Measurements from ENCODE around the gene COBL. TPM values are rescaled to one million over a fixed set of nuclear protein-coding genes. Genes with fewer than 3 reads are reported as not detected.

Gene COBL
- total RNA-seq, 1 experiment from 2014 or later, result 52.3 TPM

DNA sequence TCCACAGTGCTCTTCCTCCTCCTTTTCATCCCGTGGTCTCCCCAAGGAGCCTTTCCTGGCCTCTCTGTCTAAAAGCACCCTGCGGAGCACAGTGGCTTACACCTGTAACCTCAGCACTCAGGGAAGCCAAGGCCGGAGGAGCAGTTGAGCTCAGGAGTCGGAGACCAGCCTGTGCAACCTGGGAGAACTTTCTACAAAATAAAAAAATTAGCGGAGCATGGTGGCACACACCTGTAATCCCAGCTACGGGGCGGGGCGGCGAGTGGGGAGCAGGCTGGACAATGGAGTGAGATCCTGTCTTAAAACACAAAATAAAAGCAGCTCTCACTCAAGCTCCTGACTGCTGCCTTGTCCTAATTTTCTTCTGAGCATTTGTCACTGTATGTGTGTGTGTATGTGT is 1.4 kb upstream of the COBL start:
- Histone ChIP-seq H3K18ac (ENCODE audit: insufficient read length, low read depth, low read length) (no peak overlapping the region), H3K23ac (ENCODE audit: insufficient read length, low read depth, low read length) (no peak overlapping the region), H2BK15ac (ENCODE audit: low read depth, low read length) (no peak overlapping the region), H4K5ac (ENCODE audit: insufficient read length, low read depth, low read length) (no peak overlapping the region), H3K79me1 (ENCODE audit: insufficient read depth, low read depth, low read length, poor library complexity, severe bottlenecking) (no peaks in the 10 kb centered on the region), H3K14ac (ENCODE audit: insufficient read depth, low read length) (no peak overlapping the region; the same call in 1 of the 2 replicates), H3K4me2 (ENCODE audit: insufficient read depth, insufficient read length, low read length) (peak overlapping the region; percentile 78), H3K9ac (ENCODE audit: extremely low read depth, insufficient read length, low read length) (no peak overlapping the region), H4K8ac (replicated peaks; ENCODE audit: insufficient read length, low read depth, low read length) (no peak overlapping the region), H3K9me3 (ENCODE audit: control insufficient read depth, low read depth, low read length) (no peaks in the 10 kb centered on the region), H3K27ac (ENCODE audit: insufficient read length, low read depth, low read length) (no peak overlapping the region), H2BK5ac (ENCODE audit: insufficient read length, low read length) (no peak overlapping the region), H3K4ac (ENCODE audit: low read depth, low read length) (no peak overlapping the region), H2BK12ac (ENCODE audit: insufficient read length, low read depth, low read length) (no peak overlapping the region), H3K27me3 (ENCODE audit: insufficient read depth, low read length) (peaks cover 3% of the 10 kb centered on the region; the same call in 1 of the 2 replicates), H3T11ph (ENCODE audit: low read length) (no peak overlapping the region), H2AK5ac (ENCODE audit: insufficient read length, low read length) (no peak overlapping the region), H2BK120ac (ENCODE audit: low read depth, low read length, poor library complexity, severe bottlenecking) (no peak overlapping the region), H3K23me2 (ENCODE audit: insufficient read length, low read depth, low read length, poor library complexity, severe bottlenecking) (peaks cover 16% of the 10 kb centered on the region), H4K91ac (ENCODE audit: insufficient read length, low read depth, low read length) (no peak overlapping the region), H4K20me1 (ENCODE audit: control insufficient read depth, insufficient read depth, insufficient read length) (no peaks in the 10 kb centered on the region), H3K56ac (ENCODE audit: insufficient read length, low read depth, low read length) (no peak overlapping the region), H3K79me2 (ENCODE audit: insufficient read depth, low read length) (no peaks in the 10 kb centered on the region; the same call in 1 of the 2 replicates), H2AFZ (ENCODE audit: low read length) (no peak overlapping the region), H3K4me1 (ENCODE audit: insufficient read depth, low read length) (peaks cover 8% of the 10 kb centered on the region; the same call in 1 of the 2 replicates), H2BK20ac (ENCODE audit: low read depth, low read length, poor library complexity, severe bottlenecking) (no peak overlapping the region)
- H3K4me3 Mint-ChIP-seq, result peak overlapping the region; percentile 84 to 90
- H3K27ac Mint-ChIP-seq, result no peak overlapping the region
- no peak for DNase-seq
- no peaks in the 10 kb centered on the region for H3K36me3 Mint-ChIP-seq (ENCODE audit: insufficient read depth in 1 of 3, low read depth in 3 of 3)
- TF ChIP-seq, protein P1, sequence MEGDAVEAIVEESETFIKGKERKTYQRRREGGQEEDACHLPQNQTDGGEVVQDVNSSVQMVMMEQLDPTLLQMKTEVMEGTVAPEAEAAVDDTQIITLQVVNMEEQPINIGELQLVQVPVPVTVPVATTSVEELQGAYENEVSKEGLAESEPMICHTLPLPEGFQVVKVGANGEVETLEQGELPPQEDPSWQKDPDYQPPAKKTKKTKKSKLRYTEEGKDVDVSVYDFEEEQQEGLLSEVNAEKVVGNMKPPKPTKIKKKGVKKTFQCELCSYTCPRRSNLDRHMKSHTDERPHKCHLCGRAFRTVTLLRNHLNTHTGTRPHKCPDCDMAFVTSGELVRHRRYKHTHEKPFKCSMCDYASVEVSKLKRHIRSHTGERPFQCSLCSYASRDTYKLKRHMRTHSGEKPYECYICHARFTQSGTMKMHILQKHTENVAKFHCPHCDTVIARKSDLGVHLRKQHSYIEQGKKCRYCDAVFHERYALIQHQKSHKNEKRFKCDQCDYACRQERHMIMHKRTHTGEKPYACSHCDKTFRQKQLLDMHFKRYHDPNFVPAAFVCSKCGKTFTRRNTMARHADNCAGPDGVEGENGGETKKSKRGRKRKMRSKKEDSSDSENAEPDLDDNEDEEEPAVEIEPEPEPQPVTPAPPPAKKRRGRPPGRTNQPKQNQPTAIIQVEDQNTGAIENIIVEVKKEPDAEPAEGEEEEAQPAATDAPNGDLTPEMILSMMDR (conservative IDR thresholded peaks at IDR 0.05), result no peak
- H3K27me3 Mint-ChIP-seq (ENCODE audit: low read depth), result peaks cover 21% of the 10 kb centered on the region
- WGBS (ENCODE audit: extremely low coverage, insufficient read length, low lambda C conversion rate), result no CpG with 5 or more reads among the region's 9 CpGs
- H3K9me3 Mint-ChIP-seq, result no peaks in the 10 kb centered on the region; a peak in 1 of 5 replicates
- H3K4me1 Mint-ChIP-seq, result peaks cover 62 to 63% of the 10 kb centered on the region in 2 experiments

Data from H9 (cell line).